Thyroid gland (tissue), 4 donors: Measurements from ENCODE around the gene WDR45.

Source experiments
- POLR2A ChIP-seq, 2 donors: fragments of 450-650 bp; IDR thresholded peaks; one replicate each; pipeline ENCODE4 v1.6.1; 2017; ENCODE audit warnings: antibody characterized with exemption in 2 of 2, mild to moderate bottlenecking in 2 of 2, moderate library complexity in 1 of 2
- TF ChIP-seq, protein P1 (sequence below), 6 experiments: fragments of 200-600 bp in 3 of 6; fragments of 450-650 bp in 3 of 6; sonication (generic) in 3 of 6; IDR thresholded peaks; one replicate each; pipeline ENCODE4 v1.5.1; 2016 to 2019; ENCODE audit warnings: antibody characterized with exemption in 6 of 6, mild to moderate bottlenecking in 2 of 6, inconsistent platforms in 1 of 6, moderate library complexity in 1 of 6

DNA sequence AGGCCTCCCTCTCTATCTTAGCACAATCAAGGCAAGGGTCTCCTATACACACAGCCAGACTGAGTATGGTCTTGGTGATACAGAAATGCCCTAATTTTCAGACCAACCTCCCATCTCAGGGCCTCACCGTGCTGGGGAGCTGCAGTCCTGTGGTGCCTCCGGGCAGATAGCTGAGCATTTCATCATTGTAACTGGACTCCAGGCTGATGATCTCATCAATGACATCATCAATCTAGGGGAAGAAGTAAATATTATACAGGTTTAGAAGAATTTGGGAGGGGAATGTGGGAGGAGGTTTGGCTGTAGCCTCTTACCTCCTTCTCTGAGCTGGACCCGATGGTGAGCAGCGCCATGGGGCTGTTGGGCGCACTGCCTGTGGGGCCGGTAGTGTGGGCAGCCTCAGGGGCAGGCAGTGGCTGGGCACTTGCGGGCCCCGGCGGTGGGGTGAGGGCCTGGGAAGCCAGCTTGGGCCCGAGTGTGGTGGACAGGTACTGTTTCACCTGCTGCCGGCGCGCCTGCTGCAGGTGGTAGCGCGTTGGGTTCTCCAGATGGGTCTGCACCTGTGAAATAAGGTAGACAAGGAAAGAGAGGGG is 41.7 kb downstream of the WDR45 start:
- TF ChIP-seq, protein P1, sequence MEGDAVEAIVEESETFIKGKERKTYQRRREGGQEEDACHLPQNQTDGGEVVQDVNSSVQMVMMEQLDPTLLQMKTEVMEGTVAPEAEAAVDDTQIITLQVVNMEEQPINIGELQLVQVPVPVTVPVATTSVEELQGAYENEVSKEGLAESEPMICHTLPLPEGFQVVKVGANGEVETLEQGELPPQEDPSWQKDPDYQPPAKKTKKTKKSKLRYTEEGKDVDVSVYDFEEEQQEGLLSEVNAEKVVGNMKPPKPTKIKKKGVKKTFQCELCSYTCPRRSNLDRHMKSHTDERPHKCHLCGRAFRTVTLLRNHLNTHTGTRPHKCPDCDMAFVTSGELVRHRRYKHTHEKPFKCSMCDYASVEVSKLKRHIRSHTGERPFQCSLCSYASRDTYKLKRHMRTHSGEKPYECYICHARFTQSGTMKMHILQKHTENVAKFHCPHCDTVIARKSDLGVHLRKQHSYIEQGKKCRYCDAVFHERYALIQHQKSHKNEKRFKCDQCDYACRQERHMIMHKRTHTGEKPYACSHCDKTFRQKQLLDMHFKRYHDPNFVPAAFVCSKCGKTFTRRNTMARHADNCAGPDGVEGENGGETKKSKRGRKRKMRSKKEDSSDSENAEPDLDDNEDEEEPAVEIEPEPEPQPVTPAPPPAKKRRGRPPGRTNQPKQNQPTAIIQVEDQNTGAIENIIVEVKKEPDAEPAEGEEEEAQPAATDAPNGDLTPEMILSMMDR (IDR thresholded peaks at IDR 0.05) = no peak
- TF ChIP-seq POLR2A (IDR thresholded peaks at IDR 0.05) = no peak
